B cell (primary cell): ENCODE data around the gene HMGA1.

Experiments used
- CTCF ChIP-seq: fragments of 200-600 bp; IDR thresholded peaks from one replicate; pipeline ENCODE4 v1.8.0; 2022; ENCODE audit warnings: antibody characterized with exemption, mild to moderate bottlenecking
- EZH2 ChIP-seq: IDR thresholded peaks from 2 replicates; pipeline ENCODE4 v1.6.1; 2012; ENCODE audit warnings: borderline replicate concordance, low read depth, mild to moderate bottlenecking, moderate library complexity, low read length; ENCODE audit not compliant: insufficient read depth, poor library complexity, severe bottlenecking

GRCh38 chr6:34223956-34224940 is 12.4 kb upstream of the HMGA1 start:
- TF ChIP-seq CTCF (no peak), EZH2 (no peak)
